ENCODE results near the gene CFI.

Gene CFI

DNA sequence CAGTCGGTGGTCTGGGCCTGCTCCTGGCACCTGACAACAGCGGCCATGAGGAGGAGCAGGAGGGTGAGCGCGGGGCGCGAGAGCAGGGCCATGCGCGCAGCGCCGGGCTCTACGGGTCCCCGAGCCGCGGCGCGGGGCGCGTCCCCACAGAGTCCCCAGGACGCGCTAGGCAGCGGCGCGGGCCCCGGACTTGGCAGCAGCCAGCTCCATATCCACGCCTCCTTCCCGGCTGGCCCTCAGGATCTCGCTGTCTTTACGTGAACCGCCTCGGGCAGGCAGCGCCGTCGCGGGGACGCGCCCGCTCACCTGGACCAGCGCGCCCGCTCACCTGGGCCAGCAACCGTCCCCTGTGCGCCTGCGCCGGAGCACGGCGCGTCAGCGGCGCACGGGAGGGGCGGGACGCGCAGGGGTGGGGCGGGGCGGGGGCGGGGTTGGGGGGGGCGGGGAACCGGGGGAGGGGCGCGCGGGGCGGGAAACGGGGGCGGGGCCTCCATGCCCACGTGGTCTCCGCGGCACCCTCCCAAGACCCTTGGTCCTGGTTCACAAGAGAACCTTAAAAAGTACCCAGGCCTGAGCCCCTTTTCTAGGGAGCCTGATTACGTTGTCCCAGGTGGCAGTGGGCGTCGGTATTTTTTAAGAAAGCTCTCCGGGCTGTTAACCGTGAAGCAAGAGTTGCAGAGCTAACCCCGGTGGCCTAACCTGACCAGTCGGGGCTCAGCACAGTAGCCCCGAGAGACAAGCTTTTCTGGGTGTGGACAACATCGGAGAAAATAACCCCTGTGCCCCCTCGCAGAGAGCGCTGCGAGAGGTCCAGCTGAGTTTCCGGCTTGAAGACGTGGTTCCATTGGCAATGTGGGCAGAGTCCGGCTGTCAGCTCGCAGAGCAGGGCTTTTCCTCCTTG, 71.8 kb downstream of the CFI start, which contains the start of gene PLA2G12A:
PLA2G12A (minus strand) TSS at position 353 of the 901 bp plus-strand sequence; CDS start at position 92, 261 bp downstream.
- peak; percentile 71 for DNase-seq

DNA sequence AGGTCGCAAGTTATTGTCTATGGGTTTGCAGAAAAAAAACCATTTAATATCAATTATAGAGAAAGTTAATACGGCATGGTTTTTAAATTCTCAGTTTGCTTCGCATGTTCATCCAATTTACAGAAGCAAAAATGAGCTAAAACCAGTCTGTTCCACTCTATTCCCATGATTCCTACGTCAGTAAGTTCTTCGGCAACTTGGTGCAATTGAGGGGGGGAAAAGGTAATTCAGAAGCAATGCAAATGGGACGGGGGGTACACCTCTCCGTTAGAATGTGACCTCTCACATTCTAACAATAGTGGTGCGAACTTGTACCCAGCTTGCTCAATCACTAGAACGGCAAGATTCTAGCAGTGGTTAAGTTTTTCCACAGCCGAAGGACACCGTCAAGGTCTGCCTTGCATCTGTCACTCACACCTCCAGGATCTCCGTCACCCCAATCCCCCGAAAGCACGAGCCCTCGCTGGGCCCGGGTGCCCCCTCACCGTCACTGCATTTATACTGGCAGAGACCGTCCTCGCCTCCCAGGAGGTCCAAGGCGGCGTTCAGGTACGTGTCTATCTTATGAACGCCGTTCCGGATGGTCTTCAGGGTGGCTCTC, 72.6 kb downstream of the CFI start:
- DNase-seq: peak; percentile 16

DNA sequence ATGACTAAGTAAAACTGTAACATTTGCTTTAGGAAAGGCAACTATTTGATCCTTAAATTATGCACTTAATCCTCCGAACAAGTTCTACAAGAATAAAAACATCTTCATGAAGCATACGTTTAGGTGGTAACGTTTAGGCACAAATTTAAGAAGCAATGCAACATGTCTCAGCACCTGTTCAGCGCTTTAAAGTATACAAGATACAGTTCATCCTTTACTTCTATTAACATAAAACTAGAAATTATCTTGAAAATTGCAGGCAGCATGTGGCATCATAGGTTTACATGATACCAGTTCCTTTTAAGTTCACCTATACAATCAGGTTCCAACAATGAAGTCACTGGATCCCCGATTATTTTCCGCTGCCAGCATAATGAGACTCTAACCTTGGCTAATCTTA, 73.4 kb downstream of the CFI start:
- no peak for DNase-seq

DNA sequence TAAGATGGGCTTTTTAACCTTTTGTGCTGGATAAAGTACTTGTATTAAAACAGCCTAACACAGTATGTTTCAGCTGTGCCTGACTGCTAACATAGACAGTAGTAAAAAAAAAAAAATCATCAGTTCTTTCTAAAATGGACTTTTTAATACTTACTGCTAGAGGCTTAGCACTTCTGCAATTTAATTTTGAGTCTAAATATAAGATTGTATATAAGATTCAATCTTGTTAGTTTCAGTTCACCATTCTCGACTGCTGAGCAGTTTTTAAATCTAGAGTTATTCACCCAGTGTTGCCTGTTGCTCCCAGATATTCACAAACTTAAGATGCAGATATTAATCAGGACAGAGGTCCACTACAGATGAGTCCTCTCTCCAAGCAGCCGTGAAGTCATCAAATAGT, 78.7 kb downstream of the CFI start:
- DNase-seq: no peak

DNA sequence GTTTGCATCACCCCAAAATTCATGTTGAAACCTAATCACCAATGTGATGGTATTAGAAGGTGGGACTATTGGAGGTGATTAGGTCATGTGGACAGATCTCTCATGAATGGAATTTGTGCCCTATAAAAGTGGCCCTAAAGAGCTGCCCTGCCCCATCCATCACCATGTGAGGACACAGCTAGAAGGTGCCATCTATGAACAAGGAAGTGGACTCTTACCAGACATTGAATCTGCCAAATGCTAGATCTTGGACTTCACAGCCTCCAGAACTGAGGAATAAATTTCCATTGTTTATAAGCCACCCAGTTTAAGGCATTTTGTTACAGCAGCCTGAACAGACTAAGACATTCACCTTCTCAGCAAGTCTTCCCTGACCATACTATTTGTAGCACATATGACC, 79.4 kb downstream of the CFI start:
- DNase-seq: no peak

DNA sequence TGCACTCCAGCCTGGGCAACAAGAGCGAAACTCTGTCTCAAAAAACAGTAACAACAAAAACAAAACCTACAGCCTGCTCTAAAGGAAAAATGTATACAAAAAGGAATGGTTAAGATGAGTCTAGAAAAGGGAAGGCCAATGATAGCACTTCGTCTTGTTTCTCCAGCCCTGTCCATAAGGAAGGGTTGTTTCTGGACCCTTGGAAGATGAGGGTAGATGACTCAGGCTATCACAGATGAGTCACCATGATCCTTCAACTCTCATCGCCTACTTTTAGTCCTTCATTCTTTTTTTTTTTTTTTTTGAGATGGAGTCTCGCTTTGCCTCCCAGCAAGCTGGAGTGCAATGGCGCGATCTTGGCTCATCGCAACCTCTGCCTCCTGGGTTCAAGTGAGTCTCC, 80.8 kb downstream of the CFI start:
- no peak for DNase-seq

DNA sequence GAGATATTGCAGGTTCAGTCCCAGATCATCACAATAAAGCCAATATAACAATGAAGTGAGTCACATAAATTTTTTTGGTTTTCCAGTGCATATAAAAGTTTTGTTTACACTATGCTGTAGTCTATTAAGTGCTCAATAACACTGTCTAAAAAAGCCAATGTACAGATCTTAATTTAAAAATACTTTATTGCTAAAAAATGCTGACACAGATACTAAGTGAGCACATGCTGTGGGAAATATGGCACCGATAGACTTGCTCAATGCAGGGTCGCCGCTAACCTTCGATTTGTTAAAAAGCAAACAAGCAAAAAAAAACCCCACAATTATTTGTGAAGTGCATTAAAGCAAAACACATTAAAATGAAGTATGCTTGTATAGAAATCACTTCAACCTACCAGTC, 82.2 kb downstream of the CFI start:
- DNase-seq: no peak

DNA sequence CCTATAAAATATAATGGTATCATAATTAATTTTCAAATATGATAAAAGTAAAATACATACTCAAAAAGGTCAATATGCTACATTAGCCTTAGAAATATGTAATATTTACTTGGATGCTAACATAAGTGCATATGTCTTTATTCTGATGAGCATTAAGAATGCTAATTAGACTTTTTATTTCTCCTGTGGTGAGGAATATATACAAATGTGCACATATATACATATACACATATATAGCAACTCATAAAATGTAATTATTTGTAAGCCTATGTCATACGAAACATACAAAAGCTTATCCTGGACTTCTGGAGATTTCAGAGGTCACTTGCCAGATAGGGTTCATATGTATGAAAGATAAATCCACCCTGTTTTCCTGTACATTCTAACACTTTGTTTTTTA, 83.0 kb downstream of the CFI start:
- no peak for DNase-seq

DNA sequence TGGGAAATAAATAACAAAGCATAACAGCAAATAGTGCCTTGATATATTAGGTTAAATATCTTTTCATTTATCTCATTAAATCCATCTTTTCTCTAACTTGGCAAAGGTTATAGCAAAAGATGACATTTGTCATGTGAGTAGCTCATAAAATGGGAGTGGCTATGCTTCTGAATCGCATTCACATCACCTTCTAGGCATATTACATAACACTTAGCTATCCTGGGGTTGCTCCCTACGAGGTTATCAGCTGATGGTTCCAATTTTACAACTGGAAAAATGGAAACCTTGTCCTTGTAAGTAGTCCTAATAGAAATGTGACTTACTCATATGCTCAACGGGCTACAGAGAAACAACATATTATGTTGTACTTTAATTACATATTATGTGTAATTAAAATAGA, 88.3 kb downstream of the CFI start:
- no peak for DNase-seq

DNA sequence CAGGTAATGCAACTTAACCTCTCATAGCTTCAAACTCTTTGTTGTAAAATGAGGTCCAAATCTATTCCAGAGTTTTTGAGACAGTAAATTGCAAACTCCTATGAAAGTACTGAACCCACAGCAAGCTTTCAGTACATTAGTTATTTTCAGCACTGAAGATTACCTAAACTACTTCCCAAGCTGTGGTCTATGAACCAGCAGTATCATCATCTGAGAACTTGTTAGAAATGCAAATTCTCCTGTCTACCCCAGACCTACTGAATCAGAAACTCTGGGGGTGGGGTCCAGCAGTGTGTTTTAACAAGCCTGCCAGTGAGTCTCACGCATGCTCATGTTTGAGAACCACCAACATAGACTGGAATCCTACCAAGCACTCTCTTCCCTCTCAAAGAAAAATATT, 92.8 kb downstream of the CFI start:
- DNase-seq: no peak

DNA sequence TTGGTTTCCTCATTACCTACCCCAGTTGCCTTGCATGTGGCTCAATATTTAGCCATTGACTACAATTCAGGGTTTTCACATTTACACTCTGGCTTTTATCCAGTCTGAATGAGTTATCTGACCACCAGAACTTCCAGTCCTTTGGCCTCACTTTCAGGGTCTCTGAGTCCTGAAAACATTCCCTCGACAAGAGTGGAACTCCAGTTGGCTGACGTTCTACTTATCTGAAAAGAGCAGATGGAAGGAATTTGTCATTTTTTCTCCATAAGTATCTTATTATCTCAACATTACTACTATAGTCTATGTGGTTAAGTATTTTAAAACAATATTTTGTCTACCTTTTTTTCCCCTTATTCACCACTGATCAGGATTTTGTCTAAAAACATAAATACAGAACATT, 93.4 kb downstream of the CFI start:
- no peak for DNase-seq

DNA sequence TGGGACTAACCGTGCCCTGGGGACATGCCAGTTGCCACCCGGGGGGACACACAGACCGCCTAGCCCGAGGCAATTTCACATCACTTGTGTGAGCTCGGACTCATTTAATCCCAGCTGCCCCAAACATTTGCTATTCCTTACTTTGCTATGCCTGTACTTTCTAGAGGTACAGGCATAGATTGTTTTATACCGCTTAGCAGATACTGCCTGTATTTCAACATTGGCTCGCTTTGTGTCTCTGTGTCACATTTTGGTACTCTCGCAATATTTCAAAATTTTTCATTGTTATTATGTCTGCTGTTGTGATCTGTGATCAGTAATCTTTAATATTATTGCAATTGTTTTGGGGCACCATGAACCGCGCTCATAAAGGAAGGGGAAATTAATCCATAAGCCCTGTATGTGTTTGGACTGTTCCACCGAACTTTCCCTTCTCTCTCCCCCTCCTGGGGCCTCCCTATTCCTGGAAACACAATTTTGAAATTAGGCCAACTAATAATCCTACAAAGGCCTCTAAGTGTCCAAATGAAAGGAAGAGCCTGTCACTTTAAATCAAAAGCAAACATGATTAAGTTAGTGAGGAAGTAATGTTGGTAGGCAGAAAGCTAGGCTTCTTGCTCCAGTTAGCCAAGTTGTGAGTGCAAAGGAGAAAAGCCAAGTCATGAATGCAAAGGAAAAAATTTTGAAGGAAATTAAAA, 98.0 kb downstream of the CFI start:
- no peak for DNase-seq

DNA sequence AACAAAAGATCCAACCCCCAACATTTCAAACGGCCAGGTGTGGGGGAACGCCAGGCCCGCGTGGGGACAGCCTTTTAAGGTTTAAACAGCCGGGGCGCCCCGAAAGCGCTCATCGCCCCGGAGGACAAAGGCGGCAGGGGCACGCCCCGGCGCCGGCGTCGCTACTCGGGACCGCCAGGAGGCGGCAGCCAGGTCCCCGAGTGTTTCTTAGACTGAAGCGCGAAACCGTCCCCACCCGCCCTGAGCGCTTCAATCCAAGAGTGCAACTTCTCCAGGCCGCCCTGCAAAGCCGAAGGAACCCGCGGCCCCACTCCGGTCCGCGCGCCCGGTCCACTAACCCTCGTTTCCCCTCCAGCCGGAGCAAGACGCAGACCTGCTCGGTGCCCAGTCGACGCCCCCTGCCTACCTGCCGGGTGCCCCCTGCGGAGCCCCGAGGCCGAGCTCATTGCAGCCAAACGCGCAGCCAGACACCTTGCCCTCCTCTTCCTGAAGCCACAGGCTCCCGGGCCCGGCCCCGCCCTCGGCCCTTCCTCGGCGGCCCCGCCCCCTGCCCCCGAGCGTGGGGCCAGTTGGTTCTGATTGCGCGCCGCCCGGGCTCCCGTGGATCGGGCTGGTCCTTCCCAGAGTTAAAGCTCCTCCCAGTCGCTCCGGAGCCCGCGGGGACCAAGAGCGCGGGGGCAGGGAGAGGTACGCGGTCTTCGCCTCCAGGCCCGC, 98.7 kb downstream of the CFI start, which contains the start of gene CASP6:
CASP6 (minus strand) TSS at position 496 of the 714 bp plus-strand sequence; CDS start at position 446, 50 bp downstream.
- DNase-seq: peak; percentile 74

DNA sequence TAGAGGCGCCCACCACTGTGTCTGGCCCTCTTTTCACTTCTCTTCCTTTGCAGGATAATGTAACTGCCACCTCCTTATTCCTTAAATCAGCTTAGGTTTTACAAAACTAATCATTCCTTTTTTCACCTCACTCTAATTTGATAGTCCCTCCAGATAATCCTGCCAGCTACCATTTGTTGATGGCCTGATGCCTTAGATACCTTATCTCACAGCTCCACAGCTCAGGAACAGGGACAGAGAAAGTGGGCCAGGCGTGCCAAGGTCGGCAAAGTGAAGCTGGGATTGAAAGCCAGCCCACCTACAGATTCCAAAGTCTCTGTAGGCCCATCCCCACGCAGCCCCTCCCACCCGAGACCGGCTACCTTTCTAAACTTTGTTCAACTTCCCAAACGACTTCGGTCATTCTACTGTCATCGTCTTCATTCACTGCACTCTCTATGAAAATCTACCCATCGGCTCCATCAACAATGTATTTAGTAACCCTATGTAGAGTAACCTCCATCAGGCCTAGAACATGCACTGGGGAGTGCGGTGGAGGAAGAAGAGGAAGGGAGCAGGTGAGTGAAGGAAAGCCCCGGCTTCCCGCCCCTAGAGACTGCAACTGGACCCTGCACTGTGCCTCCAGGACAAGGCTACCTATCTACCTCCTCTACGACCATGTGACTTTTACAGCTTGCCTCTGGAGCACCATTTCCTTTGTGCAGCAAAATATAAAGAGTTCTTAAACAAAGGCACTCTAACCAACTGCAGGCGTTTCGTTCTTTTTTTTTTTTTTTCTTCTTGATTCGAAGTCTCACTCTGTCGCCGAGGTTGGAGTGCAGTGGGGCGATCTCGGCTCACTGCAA, 100.0 kb downstream of the CFI start:
- no peak for DNase-seq

DNA sequence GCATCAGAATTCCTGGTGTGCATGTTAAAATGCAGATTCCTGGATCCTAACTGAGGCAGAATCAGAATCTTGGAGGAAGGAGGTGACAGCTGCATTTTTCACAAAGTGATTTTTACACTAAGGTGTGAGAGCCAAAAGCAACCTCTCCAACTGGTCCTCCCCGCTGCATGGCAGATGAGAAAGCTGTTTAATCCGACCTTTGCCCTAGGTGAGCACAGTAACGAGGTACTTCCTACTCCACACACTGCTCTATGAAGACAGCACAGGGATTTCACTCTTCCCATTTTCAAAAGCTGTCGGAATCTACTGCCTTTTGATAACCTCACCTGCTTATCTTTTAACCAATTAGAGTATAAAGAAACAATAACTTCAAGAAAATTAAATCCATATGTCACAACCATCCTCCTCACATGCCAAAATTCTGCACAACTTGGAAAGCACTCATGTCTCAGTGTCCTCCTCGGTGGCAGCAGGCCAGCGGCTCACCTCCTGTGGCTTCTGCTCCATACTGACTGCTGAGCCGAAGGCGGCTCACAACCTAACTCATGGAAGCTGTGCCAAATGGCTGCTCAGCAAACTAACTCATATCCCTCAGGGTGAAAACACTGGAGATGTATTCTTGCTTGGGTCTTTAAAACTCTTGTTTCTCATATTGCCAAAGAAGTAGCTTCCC, 102.1 kb downstream of the CFI start:
- DNase-seq: no peak

DNA sequence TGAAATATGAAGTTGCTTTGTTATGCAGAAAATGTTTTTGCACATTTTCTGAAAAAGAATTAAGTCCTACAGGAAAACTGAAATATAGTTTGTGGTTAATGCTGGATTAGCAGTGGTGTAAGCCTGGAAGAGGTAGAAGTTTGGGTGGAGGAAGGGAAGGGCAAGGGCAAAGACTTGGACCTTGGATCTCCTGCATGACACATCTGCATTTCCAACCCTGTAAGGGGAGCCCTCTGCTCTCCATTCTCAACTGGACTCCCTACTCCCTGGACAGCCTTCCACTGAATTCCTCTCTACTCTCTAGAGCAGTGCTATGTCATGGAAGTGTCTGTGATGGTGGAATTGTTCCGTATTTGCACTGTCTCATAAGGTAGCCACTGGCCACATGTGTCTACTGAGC, 103.1 kb downstream of the CFI start:
- no peak for DNase-seq

DNA sequence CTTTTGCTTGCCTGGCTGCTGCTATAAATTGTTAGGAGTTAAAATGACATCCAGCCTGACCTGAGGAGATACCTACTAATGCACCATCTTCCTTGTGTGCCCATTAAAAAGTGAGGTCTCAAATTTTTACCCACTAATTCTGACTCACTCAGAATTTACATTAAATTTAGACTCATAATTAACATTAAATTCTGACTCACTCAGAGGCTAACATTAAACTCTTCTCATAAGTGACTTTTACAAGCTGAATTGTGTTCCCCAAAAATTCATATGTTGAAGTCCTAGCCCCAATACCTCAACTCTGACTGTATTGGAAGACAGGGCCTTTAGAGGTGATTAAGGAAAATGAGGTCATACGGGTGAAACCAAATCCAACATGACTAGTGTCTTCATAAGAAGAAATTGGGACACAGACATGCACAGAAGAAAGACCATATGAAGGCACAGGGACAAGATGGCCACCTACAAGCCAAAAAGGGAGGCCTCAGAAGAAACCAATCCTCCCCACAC, 110.3 kb downstream of the CFI start:
- no peak for DNase-seq

Measured in activated CD4-positive, alpha-beta T cell treated with anti-CD3 and anti-CD28 coated beads, Interleukin-2, amount 50 U/mL, for 16 hours (primary cell).